ENCODE measurements around the gene STX3.

DNA sequence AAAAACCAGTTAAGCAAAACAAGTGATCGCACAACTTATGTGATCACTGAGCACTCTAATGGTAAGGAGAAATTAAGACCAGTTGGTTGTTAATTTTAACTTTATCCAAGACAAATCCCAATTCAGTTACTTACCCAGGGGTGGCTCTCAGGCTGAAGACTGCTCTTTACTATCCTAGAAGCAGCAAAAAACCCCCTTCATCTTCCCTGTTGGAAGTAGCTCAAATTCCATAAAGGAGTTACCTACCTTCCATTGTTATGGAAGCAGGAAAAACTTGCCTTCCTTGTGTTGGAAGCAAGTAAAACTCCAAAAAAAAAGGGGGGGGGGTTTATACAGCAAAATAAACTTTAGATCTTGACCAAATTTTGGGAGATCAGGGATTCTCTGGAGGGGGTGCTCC is 60.6 kb downstream of the STX3 start:
- TF ChIP-seq, protein P1, sequence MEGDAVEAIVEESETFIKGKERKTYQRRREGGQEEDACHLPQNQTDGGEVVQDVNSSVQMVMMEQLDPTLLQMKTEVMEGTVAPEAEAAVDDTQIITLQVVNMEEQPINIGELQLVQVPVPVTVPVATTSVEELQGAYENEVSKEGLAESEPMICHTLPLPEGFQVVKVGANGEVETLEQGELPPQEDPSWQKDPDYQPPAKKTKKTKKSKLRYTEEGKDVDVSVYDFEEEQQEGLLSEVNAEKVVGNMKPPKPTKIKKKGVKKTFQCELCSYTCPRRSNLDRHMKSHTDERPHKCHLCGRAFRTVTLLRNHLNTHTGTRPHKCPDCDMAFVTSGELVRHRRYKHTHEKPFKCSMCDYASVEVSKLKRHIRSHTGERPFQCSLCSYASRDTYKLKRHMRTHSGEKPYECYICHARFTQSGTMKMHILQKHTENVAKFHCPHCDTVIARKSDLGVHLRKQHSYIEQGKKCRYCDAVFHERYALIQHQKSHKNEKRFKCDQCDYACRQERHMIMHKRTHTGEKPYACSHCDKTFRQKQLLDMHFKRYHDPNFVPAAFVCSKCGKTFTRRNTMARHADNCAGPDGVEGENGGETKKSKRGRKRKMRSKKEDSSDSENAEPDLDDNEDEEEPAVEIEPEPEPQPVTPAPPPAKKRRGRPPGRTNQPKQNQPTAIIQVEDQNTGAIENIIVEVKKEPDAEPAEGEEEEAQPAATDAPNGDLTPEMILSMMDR (IDR thresholded peaks at IDR 0.05): no peak
- TF ChIP-seq EZH2phosphoT487 (IDR thresholded peaks at IDR 0.05): no peak

All from neural progenitor cell (in vitro differentiated cells).